HG02798 (cell line): ENCODE measurements around the gene ST6GAL1.
"Not testable (repeated sequence)": the region's sequence is repeated elsewhere in the genome, so short reads cannot be mapped to it uniquely, and the experiment has no call there.

Source experiments
- ATAC-seq: cut with Tn5 transposase; IDR thresholded peaks from one replicate; pipeline ENCODE4 v1.9.1; 2021; ENCODE audit warnings: mild to moderate bottlenecking; ENCODE audit not compliant: unreplicated experiment, poor library complexity

The ST6GAL1 gene

GRCh38 chr3:186966406-186966805 is 36.1 kb downstream of the ST6GAL1 start:
- no peak for ATAC-seq

- not testable (repeated sequence) for ATAC-seq
Measured at GRCh38 chr3:186967236-186967635, 36.9 kb downstream of the ST6GAL1 start.

DNA sequence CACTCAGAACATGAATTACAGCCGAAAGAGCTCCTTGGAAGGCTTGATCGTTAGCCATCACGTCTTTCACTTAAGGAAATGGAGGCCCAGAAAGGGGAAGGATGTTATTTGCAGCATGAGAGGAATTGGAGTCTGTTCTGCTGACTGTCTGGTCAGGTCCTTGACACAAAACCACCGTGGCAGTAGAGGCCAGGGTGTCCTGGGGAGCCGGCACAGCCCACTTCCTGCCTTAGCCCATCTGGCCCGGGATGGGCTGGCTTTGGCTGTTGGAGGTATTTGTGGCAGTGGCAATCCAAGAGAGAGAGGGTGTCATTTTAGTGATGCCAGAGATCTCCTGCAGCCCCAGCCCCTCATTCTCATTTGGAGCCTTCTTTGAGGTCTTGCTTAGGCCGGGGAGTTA is 37.4 kb downstream of the ST6GAL1 start:
- ATAC-seq: no peak

GRCh38 chr3:186969607-186970006 is 39.3 kb downstream of the ST6GAL1 start:
- no peak for ATAC-seq

- ATAC-seq: not testable (repeated sequence)
Measured at GRCh38 chr3:186971106-186971505, 40.8 kb downstream of the ST6GAL1 start.

DNA sequence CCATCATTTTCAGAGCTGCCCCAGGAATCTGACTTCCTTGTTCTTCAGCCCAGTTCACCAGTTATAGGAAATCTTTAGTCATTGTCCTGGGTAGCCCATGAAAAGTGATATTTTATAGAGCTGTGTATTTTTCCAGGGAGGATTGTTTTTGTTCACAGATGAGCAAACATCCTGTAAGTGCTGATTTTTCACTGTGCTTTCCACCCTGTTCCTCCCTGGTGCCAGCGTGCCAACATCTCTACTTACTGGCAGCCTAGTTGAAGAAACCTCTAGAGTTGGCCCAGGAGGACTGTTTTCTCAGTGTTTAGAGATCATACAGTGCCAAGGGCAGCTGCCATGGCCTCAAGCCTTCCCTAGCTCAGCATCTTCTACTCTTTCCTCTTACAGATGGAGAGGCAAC is 41.3 kb downstream of the ST6GAL1 start:
- no peak for ATAC-seq

DNA sequence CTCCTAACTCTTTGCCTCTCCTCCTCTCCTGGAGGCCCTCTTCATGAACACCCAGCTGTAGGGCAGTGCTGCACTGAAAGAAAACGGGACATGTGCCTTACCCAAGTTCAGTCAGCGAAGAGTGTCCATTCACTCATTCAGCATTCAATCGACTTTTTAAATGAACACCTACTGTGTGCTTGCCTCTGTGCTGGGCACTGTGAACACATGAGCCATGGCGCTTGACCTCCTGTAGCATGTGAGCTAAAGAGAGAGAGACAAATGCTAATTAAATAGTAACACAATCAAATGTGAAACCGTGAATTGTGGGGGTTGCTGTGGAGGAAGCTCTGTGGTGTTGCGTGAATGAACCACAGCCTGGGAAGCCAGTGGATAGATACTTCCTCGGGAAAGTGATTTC is 43.4 kb downstream of the ST6GAL1 start:
- ATAC-seq: no peak

DNA sequence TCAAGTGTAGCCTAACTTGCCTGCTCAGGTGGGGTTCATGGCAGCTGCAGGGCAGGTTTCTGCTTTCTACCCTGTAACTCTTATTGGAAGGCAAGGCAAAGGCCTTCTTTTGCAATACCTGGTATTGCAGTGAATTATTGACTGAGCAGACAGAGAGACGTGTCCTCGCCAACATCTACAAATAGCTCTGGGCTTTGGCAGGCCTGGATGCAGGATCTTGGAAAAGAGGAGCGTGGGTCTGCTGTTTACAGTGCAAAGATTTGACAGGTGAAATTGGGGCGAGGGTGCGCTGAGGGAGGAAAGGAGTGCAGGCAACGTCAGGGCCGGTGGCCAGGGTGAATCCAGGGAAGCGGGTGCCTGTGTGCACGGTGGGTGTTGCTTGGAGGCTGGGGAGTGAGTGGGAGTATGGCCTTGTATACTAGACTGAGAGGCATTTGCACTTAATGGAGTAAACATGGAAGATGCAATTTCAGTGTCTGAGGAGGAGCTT is 44.5 kb downstream of the ST6GAL1 start:
- ATAC-seq: no peak

GRCh38 chr3:186975726-186976125 is 45.4 kb downstream of the ST6GAL1 start:
- ATAC-seq: no peak

GRCh38 chr3:186976837-186977750 is 46.8 kb downstream of the ST6GAL1 start:
- no peak for ATAC-seq

DNA sequence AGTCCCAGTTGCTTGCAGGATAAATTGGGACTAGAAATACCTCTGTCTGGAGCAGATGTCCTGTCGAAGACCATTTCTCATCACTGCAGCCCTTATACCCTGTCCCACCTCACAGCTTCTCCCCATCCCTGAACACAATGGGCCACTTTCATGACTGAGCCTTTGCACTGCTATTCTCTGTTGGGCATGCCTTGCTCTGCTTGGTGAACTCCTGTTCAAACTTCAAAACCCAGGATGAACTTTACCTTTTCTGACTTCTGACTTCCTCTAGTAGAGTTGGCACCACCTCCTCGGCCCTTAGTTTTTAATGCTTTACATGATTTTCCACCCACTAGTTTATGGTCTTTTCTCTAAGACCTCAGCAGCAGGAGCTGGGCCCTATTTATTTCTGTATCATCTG is 48.4 kb downstream of the ST6GAL1 start:
- ATAC-seq: no peak

GRCh38 chr3:186979852-186980251 is 49.5 kb downstream of the ST6GAL1 start:
- ATAC-seq: no peak

- no peak for ATAC-seq
Measured at GRCh38 chr3:186980989-186981388, 50.7 kb downstream of the ST6GAL1 start.

- ATAC-seq: no peak
Measured at GRCh38 chr3:186983659-186984058, 53.3 kb downstream of the ST6GAL1 start.

GRCh38 chr3:186984064-186984463 is 53.7 kb downstream of the ST6GAL1 start:
- no peak for ATAC-seq

DNA sequence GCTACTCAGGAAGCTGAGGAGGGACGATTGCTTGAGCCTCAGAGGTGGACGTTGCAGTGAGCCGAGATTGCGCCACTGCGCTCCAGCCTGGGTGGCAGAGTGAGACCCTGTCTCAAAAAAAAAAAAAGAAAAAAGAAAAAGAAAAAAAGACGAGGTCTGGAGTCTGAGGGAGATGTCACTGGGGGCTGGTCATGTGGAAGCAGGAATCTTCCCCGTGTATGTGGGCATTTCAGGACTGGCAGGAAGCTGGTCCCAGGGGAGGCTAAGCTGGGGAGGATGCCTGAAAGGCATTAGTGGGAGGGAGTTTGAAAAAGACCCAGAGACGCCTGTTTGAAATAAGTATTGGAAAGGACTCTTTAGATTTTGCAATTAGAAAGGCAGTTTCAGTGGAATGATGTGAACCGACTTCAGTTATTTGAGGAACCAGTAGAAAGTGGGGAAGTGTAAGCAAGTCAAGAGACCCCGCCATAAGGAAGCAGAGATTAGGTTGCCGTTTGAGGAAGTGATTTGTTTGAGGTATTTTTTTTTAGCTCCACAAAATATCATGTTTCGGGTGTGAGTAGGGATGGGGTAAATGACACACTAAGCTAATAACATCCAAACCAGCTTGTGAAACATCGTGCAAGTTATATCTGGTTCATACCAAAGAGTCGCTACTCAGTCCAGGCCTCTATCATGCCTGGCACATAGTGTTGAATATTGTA is 55.5 kb downstream of the ST6GAL1 start:
- peak; percentile 44 for ATAC-seq

DNA sequence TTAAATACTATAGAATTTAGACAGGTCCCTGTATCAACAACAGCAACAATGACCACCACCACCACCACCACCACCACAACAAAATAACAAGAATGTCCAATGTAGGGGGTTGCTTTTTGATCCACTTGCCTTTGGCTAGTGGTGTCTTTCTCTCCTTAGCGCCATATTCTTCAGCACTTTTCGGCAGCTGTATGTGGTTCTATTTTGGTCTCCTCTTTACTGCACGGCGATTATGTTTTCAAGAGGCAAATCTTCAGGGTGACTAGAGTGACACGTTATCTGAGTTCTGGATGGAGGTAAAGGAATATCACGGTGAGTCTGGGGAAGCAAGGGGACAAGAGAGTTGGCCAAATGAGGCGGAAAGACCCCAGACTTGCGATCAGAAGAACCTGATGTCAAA is 56.1 kb downstream of the ST6GAL1 start:
- no peak for ATAC-seq

DNA sequence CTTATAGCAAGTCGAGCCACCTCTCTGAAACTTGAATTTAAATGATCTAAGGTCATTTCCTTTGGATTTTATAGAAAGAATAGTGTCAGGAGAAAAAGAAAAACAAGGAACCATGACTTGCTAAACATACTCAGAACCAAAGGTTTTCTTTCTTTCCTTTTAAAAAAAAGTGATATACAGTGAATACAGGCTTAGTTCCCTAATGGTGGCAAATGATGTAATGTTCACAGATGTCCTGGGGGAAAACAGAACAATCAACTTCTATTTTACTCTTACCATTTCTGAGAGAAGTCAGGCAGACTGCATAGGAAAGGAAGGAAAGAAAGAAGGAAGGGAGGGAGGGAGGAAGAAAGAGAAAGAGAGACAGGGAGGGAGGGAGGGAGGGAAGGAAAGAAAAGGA is 56.5 kb downstream of the ST6GAL1 start:
- no peak for ATAC-seq

DNA sequence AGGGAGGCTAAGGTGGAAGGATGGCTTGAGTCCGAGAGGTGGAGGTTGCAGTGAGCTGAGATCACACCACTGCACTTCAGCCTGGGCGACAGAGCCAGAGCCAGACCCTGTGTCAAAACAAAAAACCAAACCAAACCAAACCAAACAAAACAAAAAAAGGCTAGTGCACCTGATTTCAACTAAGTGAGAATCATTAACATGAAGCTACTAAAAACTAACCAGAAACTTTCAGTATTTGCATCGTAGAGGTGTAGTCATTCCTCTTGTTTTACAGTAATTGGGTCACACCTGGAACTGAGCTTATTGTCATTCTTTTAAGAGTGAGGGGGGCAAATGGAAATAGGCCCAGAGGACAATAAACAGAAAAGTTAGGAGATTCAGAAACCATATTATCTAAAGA is 58.5 kb downstream of the ST6GAL1 start:
- peak; percentile 77 for ATAC-seq

DNA sequence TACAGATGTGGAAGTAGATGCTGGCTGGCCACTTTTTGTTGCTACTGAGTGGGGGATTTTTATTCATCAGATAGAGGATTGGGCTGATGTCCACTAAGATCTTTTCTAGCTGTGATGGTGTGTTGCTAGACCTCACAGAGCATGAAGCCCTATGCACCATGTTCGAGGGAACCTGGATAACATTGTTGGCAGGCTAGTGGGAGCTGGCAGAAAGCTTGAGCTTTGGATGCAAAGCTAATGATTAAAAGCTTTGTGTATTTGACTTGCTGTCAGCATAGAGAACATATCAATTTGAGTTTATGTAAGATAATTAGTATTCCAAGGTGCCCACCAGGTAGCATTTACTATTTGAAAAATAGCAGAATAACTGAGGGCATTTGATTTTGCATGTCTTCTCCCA is 59.1 kb downstream of the ST6GAL1 start:
- no peak for ATAC-seq

GRCh38 chr3:186990277-186990676 is 60.0 kb downstream of the ST6GAL1 start:
- no peak for ATAC-seq
